Measurements from ENCODE around the gene GFOD2. TPM values are rescaled to one million over a fixed set of nuclear protein-coding genes. Genes with fewer than 3 reads are reported as not detected.

The GFOD2 gene
- total and polyA plus RNA-seq, 2 of the 8 experiments (the other 6 are each of a cell fraction or from before 2014, with no cell fraction given) = 21.4 to 33.2 TPM

GRCh38 chr16:67647111-67647651 lies 71.9 kb downstream of the GFOD2 start (continued):
- no peak for TF ChIP-seq CHD7 (IDR thresholded peaks at IDR 0.05; ENCODE audit: insufficient replicate concordance, low read length)
- no peak for TF ChIP-seq CBX8 (IDR thresholded peaks at IDR 0.05; ENCODE audit: borderline replicate concordance, low read depth, low read length)
- no peak for TF ChIP-seq CBX5 (IDR thresholded peaks at IDR 0.05; ENCODE audit: low read depth, low read length)
- no peak for TF ChIP-seq BRCA1 (IDR thresholded peaks at IDR 0.05; ENCODE audit: low read depth, low read length)
- TF ChIP-seq SP1 (IDR thresholded peaks at IDR 0.05; ENCODE audit: low read depth, low read length) = no peak
- no peak for TF ChIP-seq CREB1 (IDR thresholded peaks at IDR 0.05)
- no peak for TF ChIP-seq ATF2 (IDR thresholded peaks at IDR 0.05; ENCODE audit: low read length)
- no peak for TF ChIP-seq SAP30 (IDR thresholded peaks at IDR 0.05; ENCODE audit: insufficient read depth, insufficient replicate concordance, low read length)

Data from H1 (cell line).